ENCODE measurements around the gene TMX2. TPM values are rescaled to one million over a fixed set of nuclear protein-coding genes. Genes with fewer than 3 reads are reported as not detected.
"Not testable (repeated sequence)": the region's sequence is repeated elsewhere in the genome, so short reads cannot be mapped to it uniquely, and the experiment has no call there.

The TMX2 gene
- total RNA-seq, 1 donor from 2014 or later: 44.6 TPM

DNA sequence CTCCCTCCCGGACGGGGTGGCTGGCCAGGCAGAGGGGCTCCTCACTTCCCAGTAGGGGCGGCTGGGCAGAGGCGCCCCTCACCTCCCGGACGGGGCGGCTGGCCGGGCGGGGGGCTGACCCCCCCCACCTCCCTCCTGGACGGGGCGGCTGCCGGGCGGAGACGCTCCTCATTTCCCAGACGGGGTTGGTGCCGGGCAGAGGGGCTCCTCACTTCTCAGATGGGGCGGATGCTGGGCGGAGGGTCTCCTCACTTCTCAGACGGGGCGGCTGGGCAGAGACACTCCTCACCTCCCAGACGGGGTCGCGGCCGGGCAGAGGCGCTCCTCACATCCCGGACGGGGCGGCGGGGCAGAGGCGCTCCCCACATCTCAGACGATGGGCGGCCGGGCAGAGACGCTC is 4.3 kb downstream of the TMX2 start:
- DNase-seq: not testable (repeated sequence)

DNA sequence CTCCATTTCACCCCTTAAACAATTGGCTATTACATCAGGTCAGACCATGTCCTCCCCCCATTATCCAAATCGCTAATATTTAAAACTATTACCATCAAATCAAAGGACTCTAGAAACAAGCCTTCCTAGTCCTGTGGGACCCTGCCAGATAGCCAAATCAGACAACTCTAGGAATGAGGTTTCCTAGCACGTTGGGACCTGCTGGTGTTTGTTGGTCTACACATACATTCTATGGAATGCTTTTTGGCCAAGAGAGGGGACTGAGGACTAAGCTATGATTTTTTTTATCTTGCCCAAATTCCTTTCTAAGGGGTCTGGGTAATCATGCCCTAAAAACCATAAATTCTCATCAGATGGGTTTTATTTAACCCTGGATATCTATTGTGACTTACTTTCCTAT is 14.8 kb downstream of the TMX2 start:
- DNase-seq: no peak

DNA sequence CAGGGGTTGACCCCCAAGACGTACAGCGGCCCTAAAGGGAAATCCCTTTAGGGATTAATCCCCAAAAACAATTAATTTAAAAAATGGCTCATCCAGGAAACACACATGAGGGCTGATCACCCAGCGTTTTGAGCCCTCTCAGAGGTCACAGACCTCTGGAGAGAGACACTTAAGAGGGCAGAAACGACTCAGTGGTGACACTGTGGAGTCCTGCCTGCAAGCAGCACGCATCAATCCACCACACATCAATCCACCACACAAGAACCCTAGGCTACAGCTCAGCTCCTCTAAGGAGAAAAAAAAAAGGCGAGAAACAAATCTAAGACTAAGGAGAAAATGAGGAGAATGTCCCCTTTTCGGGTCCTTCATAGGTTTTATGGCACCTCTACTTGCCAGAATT is 16.4 kb downstream of the TMX2 start:
- no peak for DNase-seq

DNA sequence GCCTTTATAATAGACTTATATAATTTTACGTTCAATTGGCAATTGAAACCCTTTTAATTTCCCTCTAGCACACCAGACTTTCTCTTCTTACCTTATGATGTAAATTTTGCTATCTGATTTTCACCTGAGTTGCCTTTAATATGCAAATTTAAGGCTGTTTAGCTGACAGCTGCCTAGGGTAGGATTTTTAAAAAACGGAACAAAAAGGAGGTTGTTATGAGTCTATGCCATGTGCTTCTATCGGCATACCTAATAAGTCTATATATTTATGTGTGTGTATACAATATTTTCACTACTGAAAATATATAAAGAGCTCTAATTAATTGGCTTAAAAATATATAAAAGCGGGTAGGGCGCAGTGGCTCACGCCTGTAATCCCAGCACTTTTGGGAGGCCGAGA is 17.1 kb downstream of the TMX2 start:
- no peak for DNase-seq

- DNase-seq: no peak
Observed at GRCh38 chr11:57732661-57733060, 20.3 kb downstream of the TMX2 start.

DNA sequence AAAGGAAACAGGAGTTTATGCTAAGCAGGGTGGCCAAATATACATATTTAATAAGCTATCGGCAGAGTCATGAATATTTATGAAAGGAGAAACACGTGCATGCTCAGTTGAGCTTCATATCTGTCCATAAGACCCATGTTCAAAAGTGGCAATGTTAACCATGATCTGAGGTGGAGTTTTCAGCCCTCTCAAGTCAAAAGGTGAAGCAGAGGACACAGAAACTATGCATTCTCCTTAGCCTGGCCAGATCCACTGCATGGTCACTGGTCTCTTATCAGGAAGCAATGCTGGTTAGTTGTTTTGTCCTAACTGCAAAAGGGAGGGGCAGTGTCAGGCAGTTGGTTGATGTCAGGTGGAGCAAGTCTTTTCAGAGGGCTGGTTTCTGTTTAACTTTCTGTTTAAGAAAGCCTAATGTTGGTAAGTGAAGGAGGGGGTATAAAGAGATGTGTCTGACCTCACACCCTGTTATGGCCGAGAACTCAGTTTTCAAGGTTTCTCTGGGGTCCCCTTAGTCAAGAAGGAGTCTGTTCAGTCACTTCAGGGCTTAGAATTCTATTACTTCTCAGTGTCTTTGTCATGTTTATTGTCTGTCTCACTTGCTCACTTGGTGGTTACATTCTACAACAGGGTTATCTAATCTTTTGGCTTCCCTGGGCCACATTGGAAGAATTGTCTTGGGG is 23.4 kb downstream of the TMX2 start:
- DNase-seq: no peak

DNA sequence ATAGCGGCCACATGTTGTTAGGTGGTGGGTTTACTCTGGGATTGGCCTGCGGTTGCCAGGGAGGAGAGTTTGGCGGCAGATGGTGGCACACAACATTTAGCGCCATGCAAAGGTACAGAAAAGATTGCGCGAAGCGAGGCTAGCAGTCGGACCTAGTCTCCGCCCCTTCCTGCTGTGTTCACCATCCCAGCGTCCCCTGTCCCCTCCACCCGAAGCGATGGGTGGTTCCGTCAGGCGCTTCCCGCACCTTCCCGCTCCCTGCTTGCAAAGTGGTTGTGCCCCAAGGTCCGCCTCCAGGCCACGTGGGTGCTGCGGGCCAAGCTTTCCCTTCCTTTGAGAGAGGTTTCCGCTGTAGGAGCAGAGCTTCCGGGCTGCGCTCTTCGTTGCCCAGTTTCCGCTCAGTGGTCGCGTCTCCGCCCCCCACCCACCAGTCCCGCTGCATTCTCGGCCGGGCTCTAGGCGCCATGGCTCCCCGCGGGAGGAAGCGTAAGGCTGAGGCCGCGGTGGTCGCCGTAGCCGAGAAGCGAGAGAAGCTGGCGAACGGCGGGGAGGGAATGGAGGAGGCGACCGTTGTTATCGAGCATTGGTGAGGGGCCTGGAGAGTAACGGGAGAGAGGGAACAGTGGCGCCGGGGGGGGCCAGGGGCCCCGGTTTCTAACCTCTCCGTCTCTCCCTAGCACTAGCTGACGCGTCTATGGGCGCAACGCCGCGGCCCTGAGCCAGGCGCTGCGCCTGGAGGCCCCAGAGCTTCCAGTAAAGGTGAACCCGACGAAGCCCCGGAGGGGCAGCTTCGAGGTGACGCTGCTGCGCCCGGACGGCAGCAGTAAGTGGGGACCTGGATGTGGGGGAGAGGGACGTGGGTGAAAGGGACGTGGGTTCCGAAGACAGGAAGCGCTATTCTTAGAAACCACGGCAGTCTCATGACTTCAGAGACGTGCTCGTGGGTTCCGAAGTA is 29.0 kb downstream of the TMX2 start, which contains the start of gene SELENOH:
Gene SELENOH (plus strand): TSS at position 360 of the 955 bp plus-strand sequence. CDS start 105 bp downstream, at position 465.
- DNase-seq: peak; percentile 94

DNA sequence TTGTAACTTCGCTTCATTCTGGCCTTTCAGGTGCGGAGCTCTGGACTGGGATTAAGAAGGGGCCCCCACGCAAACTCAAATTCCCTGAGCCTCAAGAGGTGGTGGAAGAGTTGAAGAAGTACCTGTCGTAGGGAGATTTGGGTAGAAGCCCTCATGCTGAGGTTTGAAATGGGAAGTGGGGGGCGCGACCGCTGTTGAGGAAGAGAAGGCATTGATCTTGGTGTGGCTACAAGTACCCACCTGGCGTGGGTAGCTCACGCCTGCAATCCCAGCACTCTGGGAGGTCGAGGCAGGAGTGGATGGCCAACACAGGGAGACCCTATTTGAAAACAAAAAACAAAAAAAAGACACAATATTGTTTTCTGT is 29.7 kb downstream of the TMX2 start:
- no peak for DNase-seq

GRCh38 chr11:57744357-57744756 is 32.0 kb downstream of the TMX2 start:
- DNase-seq: no peak

GRCh38 chr11:57745206-57745605 is 32.8 kb downstream of the TMX2 start:
- DNase-seq: no peak

- DNase-seq: no peak
Observed at GRCh38 chr11:57746920-57747319, 34.5 kb downstream of the TMX2 start.

- no peak for DNase-seq
Observed at GRCh38 chr11:57751176-57751575, 38.8 kb downstream of the TMX2 start.

- no peak for DNase-seq
Observed at GRCh38 chr11:57751676-57752253, 39.4 kb downstream of the TMX2 start, which contains the start of gene BTBD18. BTBD18 (minus strand) TSS chr11:57751819; CDS start chr11:57751188, 631 bp downstream.

DNA sequence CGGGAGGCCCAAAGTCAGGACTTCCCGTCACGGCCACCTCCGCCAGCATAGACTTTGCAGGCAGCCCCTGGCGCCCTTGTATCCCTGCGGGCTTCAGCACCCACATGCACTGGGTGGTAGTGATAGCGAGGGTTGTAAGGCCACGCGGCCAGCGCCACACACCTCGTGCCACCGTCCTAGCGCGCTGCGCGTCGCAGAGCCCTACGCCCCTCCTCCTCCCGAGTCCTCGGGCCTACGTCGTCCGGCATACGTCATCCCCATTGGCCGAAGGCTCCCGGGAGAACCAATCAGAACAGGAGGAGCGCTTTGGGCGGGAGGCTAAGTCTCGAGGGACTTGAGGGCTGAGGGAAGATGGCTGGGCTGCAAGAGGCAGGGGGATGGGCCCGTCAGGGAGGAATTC is 40.6 kb downstream of the TMX2 start:
- no peak for DNase-seq

GRCh38 chr11:57758174-57758573 is 45.8 kb downstream of the TMX2 start:
- no peak for DNase-seq

- DNase-seq: peak; percentile 69
Observed at GRCh38 chr11:57761301-57762234, 49.2 kb downstream of the TMX2 start, which contains the start of gene CTNND1. CTNND1 (plus strand) TSS chr11:57761802; CDS start chr11:57791479, 29,677 bp downstream.

- no peak for DNase-seq
Observed at GRCh38 chr11:57762235-57762861, 50.0 kb downstream of the TMX2 start.

DNA sequence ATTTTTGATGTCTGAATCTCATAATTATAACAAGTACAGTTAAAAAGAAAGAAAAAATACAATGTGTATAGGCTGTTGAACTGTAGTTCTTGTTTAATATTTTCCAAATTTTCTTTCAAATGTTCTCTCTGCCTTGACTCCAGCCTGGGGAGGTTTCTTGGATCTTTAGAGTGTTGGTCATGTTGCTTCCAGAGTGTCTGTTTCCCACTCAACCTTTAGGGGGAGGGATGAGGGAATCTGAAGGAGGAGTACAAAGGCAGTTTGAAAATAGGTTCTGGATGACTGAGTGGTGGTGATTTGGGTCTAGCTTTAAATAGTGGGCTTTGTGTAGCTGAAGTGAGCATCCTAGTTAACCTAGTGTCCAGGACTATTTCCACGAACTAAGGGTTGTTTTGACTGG is 51.2 kb downstream of the TMX2 start:
- DNase-seq: no peak

- no peak for DNase-seq
Observed at GRCh38 chr11:57764021-57764420, 51.6 kb downstream of the TMX2 start.

- DNase-seq: no peak
Observed at GRCh38 chr11:57764566-57764965, 52.2 kb downstream of the TMX2 start.

DNA sequence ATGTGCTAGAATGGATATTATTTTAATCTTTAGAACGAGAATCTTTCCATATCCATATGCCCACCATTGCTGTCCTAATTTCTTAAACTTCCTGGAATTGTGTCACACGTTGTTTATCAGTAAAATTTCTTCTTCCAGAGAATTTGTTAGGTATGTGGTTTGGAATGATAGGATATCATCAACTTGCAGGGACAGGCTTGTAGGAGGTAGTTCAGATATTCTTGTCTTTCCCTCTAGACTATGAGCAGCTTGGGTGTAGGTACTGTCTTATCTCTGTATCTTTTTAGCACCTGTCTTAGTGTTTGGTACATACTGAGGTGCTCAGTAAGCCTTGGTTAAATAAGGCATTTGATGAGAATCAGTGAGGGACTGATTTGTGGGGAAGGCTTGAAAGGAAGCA is 52.6 kb downstream of the TMX2 start:
- DNase-seq: no peak
